HepG2 (cell line): ENCODE results near the gene STOM.

Experiments
- CBFB ChIP-seq: sonication (generic); formaldehyde crosslinking; IDR thresholded peaks from 2 replicates; pipeline ENCODE4 v1.4.0; 2020; ENCODE audit warnings: missing genetic modification reagents
- ETV6 ChIP-seq: sonication (generic); formaldehyde crosslinking; conservative IDR thresholded peaks from 2 replicates; pipeline ENCODE4 v1.4.0; 2020; ENCODE audit warnings: missing genetic modification reagents
- FOXC1 ChIP-seq: sonication (generic); formaldehyde crosslinking; IDR thresholded peaks from 2 replicates; pipeline ENCODE4 v1.8.0; 2022; ENCODE audit warnings: mild to moderate bottlenecking, missing genetic modification reagents, borderline replicate concordance
- SCMH1 ChIP-seq: sonication (generic); formaldehyde crosslinking; IDR thresholded peaks from 2 replicates; pipeline ENCODE4 v1.9.0; 2021; ENCODE audit warnings: missing genetic modification reagents, mild to moderate bottlenecking, borderline replicate concordance
- TCF7L2 ChIP-seq: IDR thresholded peaks from 2 replicates; pipeline ENCODE4 v1.6.1; 2011; ENCODE audit warnings: mild to moderate bottlenecking, low read depth, low read length, moderate library complexity
- ZFX ChIP-seq: sonication (generic); formaldehyde crosslinking; IDR thresholded peaks from 2 replicates; pipeline ENCODE4 v1.4.0; 2020; ENCODE audit warnings: mild to moderate bottlenecking, low read depth, missing genetic modification reagents, moderate library complexity
- ZNF30 ChIP-seq: sonication (generic); formaldehyde crosslinking; IDR thresholded peaks from 2 replicates; pipeline ENCODE4 v1.5.0; 2020; ENCODE audit warnings: mild to moderate bottlenecking, missing genetic modification reagents
- ZNF460 ChIP-seq: sonication (generic); formaldehyde crosslinking; IDR thresholded peaks from 2 replicates; pipeline ENCODE4 v1.5.1; 2020; ENCODE audit warnings: missing genetic modification reagents, mild to moderate bottlenecking, borderline replicate concordance
- TF ChIP-seq, protein P1 (sequence below): sonication (generic); formaldehyde crosslinking; IDR thresholded peaks from 2 replicates; pipeline ENCODE4 v1.8.1; 2023; ENCODE audit warnings: missing genetic modification reagents, inconsistent platforms, borderline replicate concordance

- TF ChIP-seq FOXC1 (CRISPR knock-in tag) (no peak), ETV6 (CRISPR knock-in tag) (no peak), SCMH1 (no peak), ZNF30 (CRISPR knock-in tag) (no peak), ZFX (CRISPR knock-in tag) (no peak), CBFB (CRISPR knock-in tag) (no peak), ZNF460 (CRISPR knock-in tag) (no peak), TCF7L2 (no peak)
- TF ChIP-seq, protein P1, sequence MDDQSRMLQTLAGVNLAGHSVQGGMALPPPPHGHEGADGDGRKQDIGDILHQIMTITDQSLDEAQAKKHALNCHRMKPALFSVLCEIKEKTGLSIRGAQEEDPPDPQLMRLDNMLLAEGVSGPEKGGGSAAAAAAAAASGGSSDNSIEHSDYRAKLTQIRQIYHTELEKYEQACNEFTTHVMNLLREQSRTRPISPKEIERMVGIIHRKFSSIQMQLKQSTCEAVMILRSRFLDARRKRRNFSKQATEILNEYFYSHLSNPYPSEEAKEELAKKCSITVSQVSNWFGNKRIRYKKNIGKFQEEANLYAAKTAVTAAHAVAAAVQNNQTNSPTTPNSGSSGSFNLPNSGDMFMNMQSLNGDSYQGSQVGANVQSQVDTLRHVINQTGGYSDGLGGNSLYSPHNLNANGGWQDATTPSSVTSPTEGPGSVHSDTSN (CRISPR knock-in tag), result no peak
Measured at GRCh38 chr9:121359351-121360294, 10.4 kb downstream of the STOM start.
